GM18498 (cell line): ENCODE results near the gene POM121C.
"Not testable (repeated sequence)": the region's sequence is repeated elsewhere in the genome, so short reads cannot be mapped to it uniquely, and the experiment has no call there.

ENCODE experiments used
- ATAC-seq: cut with Tn5 transposase; IDR thresholded peaks from one replicate; pipeline ENCODE4 v1.9.1; 2021; ENCODE audit warnings: mild to moderate bottlenecking, moderate library complexity; ENCODE audit not compliant: unreplicated experiment

Gene POM121C

DNA sequence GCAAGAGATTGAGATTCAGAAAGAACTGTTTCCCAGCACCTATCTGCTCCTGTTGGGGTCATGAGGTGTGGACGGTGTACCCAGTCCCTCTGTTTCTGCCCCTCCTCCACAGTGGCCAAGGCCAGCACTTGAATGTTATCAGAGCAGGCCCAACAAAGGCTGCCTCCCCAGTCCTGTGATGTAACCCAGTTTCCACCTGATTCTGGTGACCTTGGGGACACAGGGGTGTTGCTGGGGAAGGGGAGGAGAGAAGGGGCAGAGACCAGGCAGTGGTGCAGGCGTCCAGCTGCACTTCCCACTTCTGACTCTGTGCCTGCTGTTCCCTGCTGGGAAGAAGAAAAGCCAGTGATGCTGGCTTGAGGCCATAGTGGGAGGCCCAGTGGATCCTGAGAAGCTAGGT, 88.2 kb downstream of the POM121C start:
- ATAC-seq, result not testable (repeated sequence)

DNA sequence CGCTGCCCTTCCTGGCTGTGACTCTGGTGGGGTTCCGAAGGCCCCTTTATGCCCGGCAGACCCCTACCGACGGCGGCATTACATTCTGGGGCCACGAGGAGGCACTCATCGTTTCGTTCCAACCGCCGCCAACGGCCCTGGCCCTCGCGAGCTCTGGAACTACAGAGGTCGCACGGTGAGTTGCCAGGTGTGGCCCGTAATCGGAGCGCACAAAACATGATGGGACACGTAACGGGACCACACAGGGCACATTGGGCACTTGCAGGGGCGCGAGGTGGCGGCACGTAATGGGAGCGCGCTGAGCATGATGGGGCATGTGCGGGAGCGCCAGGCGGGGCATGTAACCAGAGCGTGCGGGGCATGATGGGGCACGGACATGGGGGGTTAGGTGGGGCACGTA, 90.8 kb downstream of the POM121C start, which contains the start of gene TRIM73:
TSS of gene TRIM73 (plus strand) at position 301 of the 400 bp plus-strand sequence. CDS start 3,305 bp downstream, outside the sequence.
- not testable (repeated sequence) for ATAC-seq

DNA sequence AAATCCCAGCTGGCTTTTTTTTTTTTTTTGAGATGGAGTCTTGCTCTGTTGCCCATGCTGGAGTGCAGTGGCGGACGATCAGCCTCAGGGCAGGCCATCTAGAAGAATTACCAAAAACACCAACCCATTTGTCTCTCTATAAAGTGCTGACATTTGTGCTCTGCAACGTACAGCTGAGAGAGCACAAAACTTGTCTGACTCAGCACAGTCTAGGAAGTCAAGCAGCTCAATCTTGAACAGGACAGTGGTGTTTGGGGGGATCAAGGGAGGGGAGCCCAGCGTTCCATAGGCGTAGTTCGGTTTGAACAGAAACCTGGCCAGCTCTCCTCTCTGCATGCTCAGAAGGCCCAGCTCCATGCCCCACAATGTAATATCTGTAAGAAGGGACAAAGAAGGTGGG, 92.9 kb downstream of the POM121C start:
- not testable (repeated sequence) for ATAC-seq

DNA sequence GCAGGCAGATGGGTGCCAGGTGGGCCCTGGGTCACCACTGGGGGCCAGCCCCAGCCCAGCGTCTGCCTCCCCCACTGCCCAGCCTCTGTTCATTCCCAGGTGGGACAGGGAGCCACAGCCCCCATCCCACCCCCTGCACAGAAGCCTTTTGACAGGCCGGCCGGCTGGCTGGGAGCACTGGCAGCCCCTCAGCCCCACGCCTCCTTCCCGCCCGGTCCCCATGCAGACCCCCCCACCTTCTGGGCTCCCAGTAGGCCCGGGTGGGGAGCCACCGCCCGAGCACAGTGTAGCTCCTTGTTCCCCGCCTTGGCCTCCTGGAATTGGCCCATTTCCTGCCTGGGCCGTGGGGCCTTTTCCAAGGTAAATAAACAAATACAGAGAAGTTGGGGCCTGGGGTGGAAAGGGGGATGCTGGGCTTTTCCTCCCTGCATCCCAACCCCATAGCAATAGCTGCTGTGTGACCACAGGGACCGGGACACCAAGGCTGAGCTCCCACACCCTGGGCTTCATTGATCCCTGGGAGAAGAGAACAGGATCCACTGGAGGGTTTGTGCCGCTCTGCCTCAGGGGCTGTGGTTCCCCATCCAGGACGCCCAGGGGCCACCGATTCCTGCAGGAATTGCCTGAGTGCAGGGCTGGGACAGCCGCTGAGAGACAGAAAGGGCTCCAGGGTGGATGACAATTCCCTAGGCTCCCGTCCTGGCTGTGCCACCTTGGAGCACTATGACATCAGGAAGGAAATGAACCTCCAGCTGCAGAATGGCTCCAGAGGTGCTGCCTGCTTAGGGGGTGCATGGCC, 111.4 kb downstream of the POM121C start:
- not testable (repeated sequence) for ATAC-seq

DNA sequence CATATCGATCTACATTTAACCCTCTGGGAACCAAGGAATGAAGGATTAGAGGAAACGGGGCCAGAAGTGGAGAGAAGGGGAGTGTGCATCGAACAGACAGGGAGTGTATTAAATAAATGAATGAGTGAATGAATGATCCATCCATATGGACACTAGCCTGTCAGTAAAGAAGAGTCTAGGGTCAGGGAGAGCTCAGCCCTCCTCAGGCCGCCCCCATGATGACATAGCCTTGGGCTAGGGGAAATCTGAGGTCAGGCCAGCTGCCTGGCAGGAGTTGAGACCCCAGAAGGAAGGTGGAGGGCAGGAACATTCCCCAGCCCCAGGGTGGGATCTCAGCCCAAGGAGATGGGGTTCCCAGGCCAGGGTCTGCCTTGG, 112.0 kb downstream of the POM121C start:
- ATAC-seq, result not testable (repeated sequence)

DNA sequence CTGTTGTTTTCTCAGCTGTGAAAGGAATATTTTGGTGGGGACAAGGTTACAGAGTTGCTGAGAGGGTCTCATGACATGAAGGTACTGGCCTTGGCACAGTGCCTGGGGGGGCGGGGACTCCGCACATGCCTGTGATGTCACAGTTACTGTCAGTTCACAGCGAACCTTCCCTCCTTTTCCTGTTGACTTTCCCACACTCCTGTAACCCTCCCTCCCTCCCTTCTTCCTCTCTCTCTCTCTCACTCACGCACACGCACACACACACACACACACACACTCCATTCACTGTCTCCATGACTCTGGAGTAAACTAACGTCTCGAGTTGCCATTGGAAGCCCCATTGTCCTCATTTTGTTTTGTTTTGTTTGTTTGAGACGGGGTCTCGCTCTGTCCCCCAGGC, 118.8 kb downstream of the POM121C start:
- ATAC-seq, result not testable (repeated sequence)
